A673 (cell line): ENCODE data around the gene RBM17. TPM values are rescaled to one million over a fixed set of nuclear protein-coding genes. Genes with fewer than 3 reads are reported as not detected.

ENCODE experiments used
- BruUV-seq: library from RNA; stranded (reverse); fragments of 400-500 nt; replicated peaks from 2 replicates; lab custom pipeline; 2021; lab: Mats Ljungman, UMichigan
- CTCF ChIA-PET: fragments of 300-600 bp; sonication (Branson Sonifier 250); formaldehyde crosslinking; loops from one replicate; lab custom pipeline; 2022; ENCODE audit warnings: antibody characterized with exemption; lab: Charles Lee
- POLR2A ChIA-PET: fragments of 300-600 bp; sonication (Branson Sonifier 250); formaldehyde crosslinking; loops from one replicate; lab custom pipeline; 2022; ENCODE audit warnings: antibody characterized with exemption; ENCODE audit not compliant: low non-redundant PET; lab: Charles Lee
- DNase-seq: peaks from one replicate; pipeline ENCODE4 v3.0.0-alpha.2; 2015; ENCODE audit warnings: low spot score
- H3K27ac ChIP-seq: fragments of 200-600 bp; sonication (generic); 2 replicates; pipeline ENCODE4 v1.5.1; 2016; ENCODE audit warnings: mixed run types, low read depth, mild to moderate bottlenecking, mixed read lengths, antibody characterized with exemption, low read length; ENCODE audit not compliant: poor library complexity, severe bottlenecking
- H3K27me3 ChIP-seq: fragments of 200-600 bp; sonication (generic); replicated peaks from 2 replicates; pipeline ENCODE4 v1.6.1; 2017; ENCODE audit warnings: mixed run types, low read depth, mild to moderate bottlenecking, mixed read lengths, antibody characterized with exemption, low read length; ENCODE audit not compliant: insufficient read depth, poor library complexity
- H3K36me3 ChIP-seq: fragments of 200-600 bp; sonication (generic); 2 replicates; pipeline ENCODE4 v1.6.1; 2016; ENCODE audit warnings: mixed run types, mild to moderate bottlenecking, mixed read lengths, antibody characterized with exemption, low read length; ENCODE audit not compliant: insufficient read depth, poor library complexity, severe bottlenecking
- H3K4me1 ChIP-seq: fragments of 200-600 bp; sonication (generic); 2 replicates; pipeline ENCODE4 v1.6.1; 2017; ENCODE audit warnings: mixed run types, mild to moderate bottlenecking, mixed read lengths, antibody characterized with exemption, low read length; ENCODE audit not compliant: insufficient read depth, poor library complexity, severe bottlenecking
- H3K4me3 ChIP-seq: fragments of 200-600 bp; sonication (generic); 2 replicates; pipeline ENCODE4 v1.5.1; 2016; ENCODE audit warnings: low read depth, mixed run types, mild to moderate bottlenecking, mixed read lengths, low read length; ENCODE audit not compliant: poor library complexity, severe bottlenecking
- H3K9me3 ChIP-seq: fragments of 200-600 bp; sonication (generic); 2 replicates; pipeline ENCODE4 v1.6.1; 2016; ENCODE audit warnings: mixed run types, low read depth, mild to moderate bottlenecking, mixed read lengths, antibody characterized with exemption, low read length; ENCODE audit not compliant: poor library complexity, severe bottlenecking
- EZH2 ChIP-seq: fragments of 200-600 bp; sonication (generic); IDR thresholded peaks from 2 replicates; pipeline ENCODE4 v1.6.1; 2017; ENCODE audit warnings: borderline replicate concordance, low read depth, mild to moderate bottlenecking, mixed read lengths, antibody characterized with exemption, low read length; ENCODE audit not compliant: poor library complexity, severe bottlenecking
- intact Hi-C: fragments of 100-400 bp; cut with micrococcal nuclease; formaldehyde crosslinking; loops from one replicate; pipeline ENCODE4 v1.10.0; 2022; ENCODE audit not compliant: unreplicated experiment
- total RNA-seq: library from RNA; stranded (reverse); gene quantifications from 2 replicates; pipeline ENCODE4 v1.2.3, GENCODE V29; 2021
- TF ChIP-seq, protein P1 (sequence below): fragments of 300-800, 200-600 bp; sonication (generic); conservative IDR thresholded peaks from 2 replicates; pipeline ENCODE4 v1.5.1; 2017; ENCODE audit warnings: low read depth, mild to moderate bottlenecking, antibody characterized with exemption, low read length, moderate library complexity, mixed read lengths

The RBM17 gene
- total RNA-seq, 1 experiment from 2014 or later, result 195 TPM

DNA sequence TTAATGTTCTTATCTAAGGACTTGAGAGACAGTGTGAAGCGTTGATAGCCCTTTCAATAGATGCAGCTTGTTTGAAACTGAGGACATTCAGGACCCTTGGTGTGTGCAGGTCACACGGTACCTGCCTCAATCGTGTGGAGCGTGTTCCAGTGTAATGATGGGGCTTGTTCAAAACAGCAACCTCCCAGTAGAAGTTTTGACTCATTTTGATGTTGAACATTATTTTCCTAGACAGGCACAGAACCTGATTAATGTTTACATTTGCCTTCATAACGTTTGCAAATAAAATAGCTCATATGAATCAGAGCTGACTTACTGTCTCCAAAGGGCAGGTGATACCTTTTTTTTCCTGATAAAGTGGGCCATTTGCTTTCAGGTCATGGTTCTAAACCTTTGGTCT, 21.3 kb downstream of the RBM17 start:
- H3K36me3 ChIP-seq, result peaks cover 86% of the 10 kb centered on the region

DNA sequence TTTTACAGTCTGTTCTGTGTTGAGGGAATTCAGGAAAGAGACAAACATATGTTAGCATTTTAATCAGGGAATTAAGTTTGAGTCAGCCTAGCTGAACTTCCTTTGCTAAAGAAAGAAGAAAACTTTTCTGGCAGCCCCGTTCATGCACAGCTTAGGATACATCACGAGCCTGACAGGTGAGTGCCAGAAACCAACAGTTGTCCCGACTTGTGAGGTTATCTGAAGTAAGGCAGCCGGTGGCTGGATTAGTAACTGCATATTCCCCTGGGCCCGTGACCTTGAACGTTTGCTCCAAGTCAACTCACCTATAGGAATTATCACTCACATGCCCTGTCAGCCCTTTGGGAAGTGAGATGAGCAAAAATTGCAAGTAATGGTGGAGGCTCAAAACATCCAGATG, 24.1 kb downstream of the RBM17 start:
- intact Hi-C loops, result no loop called here
- H3K4me3 ChIP-seq, result no peak overlapping the region
- CTCF ChIA-PET, result no interaction called here
- H3K27me3 ChIP-seq, result no peaks in the 10 kb centered on the region
- DNase-seq, result no peak
- POLR2A ChIA-PET, result no interaction called here
- H3K27ac ChIP-seq, result no peak overlapping the region
- TF ChIP-seq EZH2, result no peak
- TF ChIP-seq, protein P1, sequence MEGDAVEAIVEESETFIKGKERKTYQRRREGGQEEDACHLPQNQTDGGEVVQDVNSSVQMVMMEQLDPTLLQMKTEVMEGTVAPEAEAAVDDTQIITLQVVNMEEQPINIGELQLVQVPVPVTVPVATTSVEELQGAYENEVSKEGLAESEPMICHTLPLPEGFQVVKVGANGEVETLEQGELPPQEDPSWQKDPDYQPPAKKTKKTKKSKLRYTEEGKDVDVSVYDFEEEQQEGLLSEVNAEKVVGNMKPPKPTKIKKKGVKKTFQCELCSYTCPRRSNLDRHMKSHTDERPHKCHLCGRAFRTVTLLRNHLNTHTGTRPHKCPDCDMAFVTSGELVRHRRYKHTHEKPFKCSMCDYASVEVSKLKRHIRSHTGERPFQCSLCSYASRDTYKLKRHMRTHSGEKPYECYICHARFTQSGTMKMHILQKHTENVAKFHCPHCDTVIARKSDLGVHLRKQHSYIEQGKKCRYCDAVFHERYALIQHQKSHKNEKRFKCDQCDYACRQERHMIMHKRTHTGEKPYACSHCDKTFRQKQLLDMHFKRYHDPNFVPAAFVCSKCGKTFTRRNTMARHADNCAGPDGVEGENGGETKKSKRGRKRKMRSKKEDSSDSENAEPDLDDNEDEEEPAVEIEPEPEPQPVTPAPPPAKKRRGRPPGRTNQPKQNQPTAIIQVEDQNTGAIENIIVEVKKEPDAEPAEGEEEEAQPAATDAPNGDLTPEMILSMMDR, result no peak
- H3K4me1 ChIP-seq, result no peaks in the 10 kb centered on the region
- no peaks in the 10 kb centered on the region for H3K9me3 ChIP-seq
- H3K36me3 ChIP-seq, result peaks cover 85% of the 10 kb centered on the region
- TSS peak; percentile 16 for BruUV-seq

More for the DNA sequence above, 21.3 kb downstream of the RBM17 start:
- no peaks in the 10 kb centered on the region for H3K9me3 ChIP-seq
- CTCF ChIA-PET, result no interaction called here
- BruUV-seq, result no TSS peak
- no peaks in the 10 kb centered on the region for H3K27me3 ChIP-seq
- H3K27ac ChIP-seq, result no peak overlapping the region
- no peak overlapping the region for H3K4me3 ChIP-seq
- POLR2A ChIA-PET, result no interaction called here
- no peak for DNase-seq
- no peaks in the 10 kb centered on the region for H3K4me1 ChIP-seq
- TF ChIP-seq, protein P1, result no peak
- TF ChIP-seq EZH2, result no peak
- intact Hi-C loops, result no loop called here

DNA sequence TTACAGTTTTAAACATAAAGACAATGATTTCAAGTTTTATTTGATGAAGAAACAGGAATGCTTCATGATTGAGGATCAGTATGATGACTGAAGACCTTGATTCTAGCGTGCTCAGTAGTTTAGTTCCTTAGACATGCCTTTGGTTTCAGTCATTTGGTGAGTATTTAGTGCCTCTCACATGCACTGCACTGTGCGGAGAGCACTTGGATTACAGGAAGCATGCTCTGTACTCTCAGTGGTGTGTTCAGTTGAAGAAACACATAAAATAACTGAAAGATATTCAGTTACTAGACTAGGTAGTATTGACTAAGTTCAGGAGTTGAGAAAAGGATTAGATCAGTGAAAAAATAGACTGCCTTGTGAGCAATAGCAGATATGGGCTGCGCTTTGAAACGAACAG, 25.5 kb downstream of the RBM17 start:
- TF ChIP-seq EZH2, result no peak
- TF ChIP-seq, protein P1, result no peak
- no peak for DNase-seq
- CTCF ChIA-PET, result no interaction called here
- H3K27ac ChIP-seq, result no peak overlapping the region
- no peaks in the 10 kb centered on the region for H3K9me3 ChIP-seq
- peaks cover 72% of the 10 kb centered on the region for H3K36me3 ChIP-seq
- no peak overlapping the region for H3K4me3 ChIP-seq
- POLR2A ChIA-PET, result no interaction called here
- H3K27me3 ChIP-seq, result no peaks in the 10 kb centered on the region
- H3K4me1 ChIP-seq, result no peaks in the 10 kb centered on the region
- intact Hi-C loops, result no loop called here
- BruUV-seq, result no TSS peak
